Measurements from ENCODE around the gene IL1RAPL2.

GRCh38 chrX:105765691-105766090 lies 1199.7 kb downstream of the IL1RAPL2 start:
- TF ChIP-seq POLR2AphosphoS5 (IDR thresholded peaks at IDR 0.05; ENCODE audit: low read depth, low read length): no peak
- no peak for TF ChIP-seq CHD1 (IDR thresholded peaks at IDR 0.05; ENCODE audit: low read depth, low read length)
- TF ChIP-seq, protein P1, sequence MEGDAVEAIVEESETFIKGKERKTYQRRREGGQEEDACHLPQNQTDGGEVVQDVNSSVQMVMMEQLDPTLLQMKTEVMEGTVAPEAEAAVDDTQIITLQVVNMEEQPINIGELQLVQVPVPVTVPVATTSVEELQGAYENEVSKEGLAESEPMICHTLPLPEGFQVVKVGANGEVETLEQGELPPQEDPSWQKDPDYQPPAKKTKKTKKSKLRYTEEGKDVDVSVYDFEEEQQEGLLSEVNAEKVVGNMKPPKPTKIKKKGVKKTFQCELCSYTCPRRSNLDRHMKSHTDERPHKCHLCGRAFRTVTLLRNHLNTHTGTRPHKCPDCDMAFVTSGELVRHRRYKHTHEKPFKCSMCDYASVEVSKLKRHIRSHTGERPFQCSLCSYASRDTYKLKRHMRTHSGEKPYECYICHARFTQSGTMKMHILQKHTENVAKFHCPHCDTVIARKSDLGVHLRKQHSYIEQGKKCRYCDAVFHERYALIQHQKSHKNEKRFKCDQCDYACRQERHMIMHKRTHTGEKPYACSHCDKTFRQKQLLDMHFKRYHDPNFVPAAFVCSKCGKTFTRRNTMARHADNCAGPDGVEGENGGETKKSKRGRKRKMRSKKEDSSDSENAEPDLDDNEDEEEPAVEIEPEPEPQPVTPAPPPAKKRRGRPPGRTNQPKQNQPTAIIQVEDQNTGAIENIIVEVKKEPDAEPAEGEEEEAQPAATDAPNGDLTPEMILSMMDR (IDR thresholded peaks at IDR 0.05; ENCODE audit: control extremely low read depth in 1 of 3, insufficient read depth in 1 of 3, low read depth in 1 of 3, low read length in 3 of 3): no peak
- TF ChIP-seq, protein P2, sequence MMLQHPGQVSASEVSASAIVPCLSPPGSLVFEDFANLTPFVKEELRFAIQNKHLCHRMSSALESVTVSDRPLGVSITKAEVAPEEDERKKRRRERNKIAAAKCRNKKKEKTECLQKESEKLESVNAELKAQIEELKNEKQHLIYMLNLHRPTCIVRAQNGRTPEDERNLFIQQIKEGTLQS (IDR thresholded peaks at IDR 0.05; ENCODE audit: insufficient read depth, low read depth, low read length): no peak
- no peak for TF ChIP-seq HDAC2 (IDR thresholded peaks at IDR 0.05; ENCODE audit: borderline replicate concordance in 1 of 2, low read depth in 2 of 2, low read length in 2 of 2)
- no peak for TF ChIP-seq POLR2A (IDR thresholded peaks at IDR 0.05; ENCODE audit: control extremely low read depth in 1 of 2, low read depth in 2 of 2, low read length in 2 of 2)
- no peak for TF ChIP-seq CREB1 (IDR thresholded peaks at IDR 0.05)
- no peak for TF ChIP-seq ZNF274 (IDR thresholded peaks at IDR 0.05; ENCODE audit: borderline replicate concordance, extremely low read depth, low read length)
- no peak for TF ChIP-seq RNF2 (IDR thresholded peaks at IDR 0.05; ENCODE audit: borderline replicate concordance, low read depth, low read length, missing control alignments, poor library complexity, severe bottlenecking)
- TF ChIP-seq RFX5 (IDR thresholded peaks at IDR 0.05; ENCODE audit: borderline replicate concordance, low read depth, low read length): no peak
- no peak for TF ChIP-seq SUZ12 (IDR thresholded peaks at IDR 0.05; ENCODE audit: low read length)
- no peak for TF ChIP-seq SIN3A (conservative IDR thresholded peaks at IDR 0.05 in 1 of 2, IDR thresholded peaks at IDR 0.05 in 1 of 2; ENCODE audit: low read depth in 1 of 2, low read length in 2 of 2)
- no peak for TF ChIP-seq CEBPB (IDR thresholded peaks at IDR 0.05; ENCODE audit: low read depth, low read length)

All from H1 (cell line).